HepG2 (cell line): ENCODE results near the gene DAB1. TPM values are rescaled to one million over a fixed set of nuclear protein-coding genes. Genes with fewer than 3 reads are reported as not detected.

Source experiments
- ATAC-seq: fragments of 200-7000 bp; cut with Tn5 transposase; 3 replicates; pipeline ENCODE4 v1.9.1; 2020; ENCODE audit warnings: mild to moderate bottlenecking, moderate library complexity
- BruUV-seq: library from RNA; stranded (reverse); fragments of 400-500 nt; replicated peaks from 2 replicates; lab custom pipeline; 2021; lab: Mats Ljungman, UMichigan
- CTCF ChIA-PET: fragments of 300-600 bp; formaldehyde crosslinking; extraction: SDS; loops from one replicate; lab custom pipeline; 2021; ENCODE audit warnings: low total read pairs, inconsistent platforms, low intra/inter-chr PET ratio; lab: Yijun Ruan, JAX
- POLR2A ChIA-PET: fragments of 350-600 bp; sonication (Branson Sonifier 250); formaldehyde crosslinking; loops from one replicate; lab custom pipeline; 2020; ENCODE audit warnings: antibody characterized with exemption, inconsistent platforms; lab: Yijun Ruan, JAX
- DNase-seq: peaks from one replicate; pipeline ENCODE4 v3.0.0-alpha.2; 2015; ENCODE audit warnings: low spot score
- FAIRE-seq: peaks from 3 replicates; lab custom pipeline; 2011; peaks lifted over from hg19 to GRCh38; lab: Jason Lieb, UNC
- H2AFZ ChIP-seq: one replicate; pipeline ENCODE4 v1.6.1; 2011; ENCODE audit warnings: low read length, inconsistent platforms
- H3K27ac ChIP-seq: fragments of 300-600 bp; 3 replicates; pipeline ENCODE4 v1.8.0; 2011; ENCODE audit warnings: mixed run types, mild to moderate bottlenecking, mixed read lengths, low read length, inconsistent platforms; ENCODE audit not compliant: insufficient read depth; ENCODE audit errors: extremely low read length
- H3K27me3 ChIP-seq, 2 experiments: fragments of 200-600 bp in 1 of 2; 2 replicates in 1 of 2; 3 replicates in 1 of 2; pipeline versions ENCODE4 v1.6.0 to v1.8.0; 2011; ENCODE audit warnings: low read length in 2 of 2, mild to moderate bottlenecking in 2 of 2, moderate library complexity in 2 of 2, inconsistent platforms in 1 of 2; ENCODE audit not compliant: insufficient read depth in 2 of 2, control insufficient read depth in 1 of 2
- H3K36me3 ChIP-seq, 2 experiments: fragments of 200-600 bp in 1 of 2; replicated peaks in 1 of 2; 2 replicates in 1 of 2; 3 replicates in 1 of 2; pipeline versions ENCODE4 v1.5.1 to v1.8.0; 2011; ENCODE audit warnings: low read length in 2 of 2, inconsistent platforms in 1 of 2; ENCODE audit not compliant: insufficient read depth in 2 of 2, control insufficient read depth in 1 of 2
- H3K4me1 ChIP-seq: 2 replicates; pipeline ENCODE4 v1.5.1; 2012; ENCODE audit warnings: low read length, inconsistent platforms; ENCODE audit not compliant: insufficient read depth
- H3K4me2 ChIP-seq: 2 replicates; pipeline ENCODE4 v1.6.0; 2011; ENCODE audit warnings: low read depth, low read length, inconsistent platforms
- H3K4me3 ChIP-seq, 3 experiments: fragments of 200-600 bp in 1 of 3; sonication (generic), shearing (Covaris generic) in 1 of 3; replicated peaks in 1 of 3; 2 replicates each; pipeline ENCODE4 v1.5.1; 2011 to 2016; ENCODE audit warnings: low read length in 3 of 3, inconsistent platforms in 2 of 3, low read depth in 2 of 3, mild to moderate bottlenecking in 2 of 3, control low read depth in 1 of 3, mixed read lengths in 1 of 3; ENCODE audit not compliant: insufficient read depth in 1 of 3
- H3K79me2 ChIP-seq: one replicate; pipeline ENCODE4 v1.6.1; 2011; ENCODE audit warnings: low read length, inconsistent platforms; ENCODE audit not compliant: insufficient read depth
- H3K9ac ChIP-seq: 2 replicates; pipeline ENCODE4 v1.6.0; 2011; ENCODE audit warnings: mild to moderate bottlenecking, low read depth, low read length, inconsistent platforms; ENCODE audit not compliant: insufficient read depth
- H3K9me3 ChIP-seq: 2 replicates; pipeline ENCODE4 v1.5.1; 2012; ENCODE audit warnings: mild to moderate bottlenecking, low read length
- H4K20me1 ChIP-seq: 2 replicates; pipeline ENCODE4 v1.6.0; 2011; ENCODE audit warnings: inconsistent platforms, mild to moderate bottlenecking, low read length, moderate library complexity; ENCODE audit not compliant: insufficient read depth
- AHDC1 ChIP-seq: sonication (generic); formaldehyde crosslinking; IDR thresholded peaks from 2 replicates; pipeline ENCODE4 v1.5.1; 2020; ENCODE audit warnings: mild to moderate bottlenecking, missing genetic modification reagents, borderline replicate concordance
- ATF2 ChIP-seq: sonication (generic); formaldehyde crosslinking; IDR thresholded peaks from 2 replicates; pipeline ENCODE4 v1.4.0; 2020; ENCODE audit warnings: missing genetic modification reagents
- CBFB ChIP-seq: sonication (generic); formaldehyde crosslinking; IDR thresholded peaks from 2 replicates; pipeline ENCODE4 v1.4.0; 2020; ENCODE audit warnings: missing genetic modification reagents
- EHMT2 ChIP-seq: fragments of 200-600 bp; sonication (generic); IDR thresholded peaks from 2 replicates; pipeline ENCODE4 v1.7.0; 2017; ENCODE audit warnings: antibody characterized with exemption, low read depth, low read length, borderline replicate concordance
- ELF1 ChIP-seq: sonication (generic); formaldehyde crosslinking; IDR thresholded peaks from 2 replicates; pipeline ENCODE4 v1.4.0; 2020; ENCODE audit warnings: missing genetic modification reagents
- PATZ1 ChIP-seq: sonication (generic); formaldehyde crosslinking; IDR thresholded peaks from 2 replicates; pipeline ENCODE4 v1.4.0; 2020; ENCODE audit warnings: missing genetic modification reagents
- PTBP1 ChIP-seq: fragments of 200-400 bp; formaldehyde crosslinking; IDR thresholded peaks from 2 replicates; pipeline ENCODE4 v1.6.1; 2018; ENCODE audit warnings: low read length, low read depth; ENCODE audit not compliant: poor library complexity, severe bottlenecking
- RAD21 ChIP-seq: fragments of 450-650 bp; formaldehyde crosslinking; IDR thresholded peaks from 2 replicates; pipeline ENCODE4 v1.5.0; 2020; ENCODE audit warnings: mild to moderate bottlenecking
- SIN3A ChIP-seq: IDR thresholded peaks from 2 replicates; pipeline ENCODE4 v1.6.1; 2011; ENCODE audit warnings: low read depth, mild to moderate bottlenecking, control low read depth, low read length, borderline replicate concordance
- ZHX1 ChIP-seq: sonication (generic); formaldehyde crosslinking; IDR thresholded peaks from 2 replicates; pipeline ENCODE4 v1.8.1; 2022; ENCODE audit warnings: low read depth, mild to moderate bottlenecking, missing genetic modification reagents
- ZNF460 ChIP-seq: sonication (generic); formaldehyde crosslinking; IDR thresholded peaks from 2 replicates; pipeline ENCODE4 v1.5.1; 2020; ENCODE audit warnings: missing genetic modification reagents, mild to moderate bottlenecking, borderline replicate concordance
- ZNF879 ChIP-seq: sonication (generic); formaldehyde crosslinking; IDR thresholded peaks from 2 replicates; pipeline ENCODE4 v1.8.1; 2023; ENCODE audit warnings: missing genetic modification reagents
- WGBS: methylation state at CpG from one replicate; pipeline ENCODE4 v1.1.6; 2017; ENCODE audit warnings: low lambda C conversion rate; 5-methylcytosine and 5-hydroxymethylcytosine counted together
- in situ Hi-C: cut with HindIII; loops from 2 replicates; pipeline ENCODE4 v1.10.0; 2017; ENCODE audit warnings: low pct_unique_long_range_greater_than_20kb; ENCODE audit not compliant: extremely low pct_ligation_motif_present
- intact Hi-C: fragments of 100-400 bp; cut with micrococcal nuclease; formaldehyde crosslinking; loops from one replicate; pipeline ENCODE4 v1.10.0; 2022; ENCODE audit not compliant: unreplicated experiment
- polyA plus RNA-seq, 8 experiments: library from polyadenylated mRNA; depleted of rRNA in 3 of 8; stranded (reverse) in 7 of 8; unstranded in 1 of 8; fragments of >200 nt; fragmentation: Illumina TruSeq in 4 of 8; extraction: Trizol in 4 of 8; gene quantifications; 2 replicates each; pipeline versions ENCODE4 v1.2.1 to v1.2.3, GENCODE V29; 2011 to 2016; ENCODE audit warnings: low read depth in 4 of 8, missing spikeins in 1 of 8, mixed read lengths in 1 of 8; ENCODE audit not compliant: insufficient read depth in 1 of 8
- total RNA-seq, 5 experiments: library from RNA; depleted of rRNA; stranded (reverse); fragments of >200 nt; fragmentation: Illumina TruSeq; extraction: Trizol; gene quantifications; 2 replicates each; pipeline ENCODE4 v1.2.3, GENCODE V29; 2016; ENCODE audit warnings: low read depth in 1 of 5

DAB1 gene
- total and polyA plus RNA-seq, 2 of the 13 experiments (the other 11 are each of a cell fraction or from before 2014, with no cell fraction given), result 0.04 to 0.13 TPM

GRCh38 chr1:57418971-57419370, 4.9 kb downstream of the DAB1 start:
- Histone ChIP-seq H4K20me1 (no peaks in the 10 kb centered on the region), H3K9ac (no peak overlapping the region), H3K27ac (no peak overlapping the region), H3K79me2 (no peaks in the 10 kb centered on the region), H3K9me3 (no peaks in the 10 kb centered on the region), H3K27me3 (peaks cover 7 to 30% of the 10 kb centered on the region in 2 experiments), H3K4me1 (peaks cover 11% of the 10 kb centered on the region), H3K36me3 (no peaks in the 10 kb centered on the region), H3K4me2 (no peak overlapping the region), H2AFZ (no peak overlapping the region), H3K4me3 (no peak overlapping the region)
- DNase-seq (no peak), ATAC-seq (no peak), FAIRE-seq (no peak)
- in situ Hi-C loops (no loop called here), intact Hi-C loops (no loop called here)
- 28% methylated on average over 4 of the region's 4 CpGs for WGBS
- CTCF ChIA-PET, result no interaction called here
- BruUV-seq, result no TSS peak
- POLR2A ChIA-PET, result no interaction called here
- TF ChIP-seq ELF1 (no peak), CBFB (CRISPR knock-in tag) (no peak), ATF2 (CRISPR knock-in tag) (no peak), ZNF879 (CRISPR knock-in tag) (no peak), AHDC1 (CRISPR knock-in tag) (no peak), PTBP1 (no peak), ZHX1 (CRISPR knock-in tag) (no peak), EHMT2 (no peak), SIN3A (no peak), PATZ1 (CRISPR knock-in tag) (no peak), ZNF460 (no peak), RAD21 (CRISPR knock-in tag) (no peak)
